ENCODE results near the gene RAB17. TPM values are rescaled to one million over a fixed set of nuclear protein-coding genes. Genes with fewer than 3 reads are reported as not detected.

RAB17 gene
- total and polyA plus RNA-seq, 2 of the 8 experiments (the other 6 are each of a cell fraction or from before 2014, with no cell fraction given): 42.6 to 83.4 TPM

- TF ChIP-seq POLR2A (IDR thresholded peaks at IDR 0.05; ENCODE audit: control extremely low read depth in 1 of 2, low read depth in 2 of 2, low read length in 2 of 2) (no peak), RNF2 (IDR thresholded peaks at IDR 0.05; ENCODE audit: borderline replicate concordance, low read depth, low read length, missing control alignments, poor library complexity, severe bottlenecking) (no peak)
Measured at GRCh38 chr2:237625216-237625705, 34.7 kb upstream of the RAB17 start (continued).

All from H1 (cell line).